Superior temporal gyrus (tissue), 1 donor: Measurements from ENCODE around the gene PTPRR.

Experiments
- DNase-seq: peaks from one replicate; pipeline ENCODE4 v3.0.0-alpha.2; 2016; ENCODE audit errors: extremely low spot score

The PTPRR gene

DNA sequence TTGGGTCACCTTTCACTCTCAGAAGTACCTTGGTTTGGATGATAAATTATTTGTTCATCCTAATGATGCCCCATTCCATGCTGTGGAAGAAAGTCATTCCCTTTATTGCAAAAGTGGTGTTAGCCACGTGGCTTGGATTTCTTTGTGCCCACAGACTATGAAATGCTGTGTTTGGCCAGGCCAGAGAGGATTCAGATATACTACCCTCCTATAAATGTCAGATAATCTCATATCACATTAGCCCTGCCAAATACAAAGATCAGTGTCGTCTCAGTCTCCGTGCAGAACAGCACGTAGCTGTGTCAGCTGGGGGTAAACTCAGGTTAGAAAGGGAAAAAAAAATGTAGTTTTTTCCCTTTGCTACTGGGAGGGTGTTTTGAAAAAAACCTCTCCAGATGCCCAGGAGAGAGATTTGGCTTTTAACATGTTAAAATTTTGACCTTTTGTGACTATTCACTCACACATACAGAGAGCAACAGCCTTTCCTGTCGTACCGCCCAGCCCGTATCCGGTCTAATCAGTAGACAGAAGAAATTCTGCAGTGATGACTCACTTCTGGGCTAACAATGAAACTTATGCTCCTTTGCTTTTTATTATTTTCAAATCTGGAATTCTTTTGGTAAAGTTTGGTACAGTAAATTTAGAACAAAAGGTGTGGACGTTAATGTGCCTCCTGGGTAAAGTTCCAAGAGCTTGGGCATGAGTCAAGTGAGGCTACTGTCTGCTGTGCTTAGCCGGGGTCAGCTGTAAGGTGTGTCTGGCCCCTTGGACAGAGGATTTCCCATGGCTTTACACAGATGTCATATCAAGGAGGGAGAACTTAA lies 274.8 kb downstream of the PTPRR start:
- DNase-seq: no peak

GRCh38 chr12:70644861-70645260 lies 275.7 kb downstream of the PTPRR start:
- DNase-seq: no peak

DNA sequence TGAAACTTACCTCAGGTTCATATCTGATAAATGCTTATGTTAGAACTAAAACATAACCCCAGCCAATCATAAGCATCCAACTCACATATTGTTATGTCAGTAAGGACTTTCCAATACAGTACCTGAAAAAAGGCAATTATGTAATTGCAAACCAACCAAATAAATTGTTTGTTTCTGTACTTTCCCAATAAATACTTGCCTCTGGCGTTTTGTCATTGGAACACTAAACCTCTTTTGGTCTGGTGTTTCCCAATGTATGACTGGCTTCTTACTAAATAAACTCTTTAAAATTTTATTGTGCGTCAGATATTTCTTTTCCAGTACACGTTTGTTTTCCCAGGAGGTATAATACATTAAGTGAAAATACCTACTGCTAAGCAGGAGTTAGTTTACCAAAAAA lies 276.6 kb downstream of the PTPRR start:
- no peak for DNase-seq

DNA sequence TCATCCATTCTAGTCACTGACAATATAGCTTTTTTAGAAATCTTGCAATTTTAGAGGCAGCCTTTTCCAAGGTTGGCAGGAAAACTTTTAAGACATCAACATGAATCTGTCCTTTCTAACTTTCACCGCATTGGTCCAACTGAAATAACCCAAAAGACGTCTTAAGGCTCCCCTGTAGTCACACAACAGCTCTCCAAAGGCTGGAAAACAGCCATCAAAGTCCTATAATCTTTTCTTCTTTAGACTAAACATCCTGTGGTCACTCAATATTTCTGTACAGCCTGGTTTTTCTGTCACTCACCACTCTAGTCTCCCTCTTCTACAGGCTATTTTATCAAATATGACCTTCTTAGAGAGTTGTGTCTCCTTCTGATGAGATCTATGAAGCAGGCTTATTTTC lies 278.8 kb downstream of the PTPRR start:
- no peak for DNase-seq

DNA sequence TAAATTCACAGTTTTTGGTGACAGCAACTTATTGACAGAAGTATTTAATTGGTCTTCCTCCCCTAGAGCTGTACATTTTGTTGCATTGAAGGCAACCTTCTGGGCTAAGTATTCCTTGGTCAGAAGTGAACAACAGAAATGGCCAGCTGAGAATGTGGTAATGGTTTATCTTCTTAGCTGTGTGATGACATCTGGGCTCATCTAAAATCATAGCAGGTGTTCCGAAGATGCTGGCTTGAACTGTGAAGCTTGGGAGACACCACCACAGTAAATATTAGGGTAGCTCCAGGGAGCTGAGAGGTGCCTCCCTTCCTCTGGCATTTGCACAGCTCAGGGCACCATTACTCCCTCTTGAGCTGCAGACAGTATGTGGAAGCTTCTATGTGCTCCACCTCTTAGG lies 279.6 kb downstream of the PTPRR start:
- DNase-seq: no peak

- no peak for DNase-seq
Measured at GRCh38 chr12:70639535-70639934, 281.0 kb downstream of the PTPRR start.

GRCh38 chr12:70638639-70639360 lies 281.7 kb downstream of the PTPRR start:
- no peak for DNase-seq

- no peak for DNase-seq
Measured at GRCh38 chr12:70637303-70638085, 283.0 kb downstream of the PTPRR start, which contains the start of gene PTPRB. PTPRB (minus strand) TSS chr12:70637429; CDS start chr12:70637395, 34 bp downstream.

DNA sequence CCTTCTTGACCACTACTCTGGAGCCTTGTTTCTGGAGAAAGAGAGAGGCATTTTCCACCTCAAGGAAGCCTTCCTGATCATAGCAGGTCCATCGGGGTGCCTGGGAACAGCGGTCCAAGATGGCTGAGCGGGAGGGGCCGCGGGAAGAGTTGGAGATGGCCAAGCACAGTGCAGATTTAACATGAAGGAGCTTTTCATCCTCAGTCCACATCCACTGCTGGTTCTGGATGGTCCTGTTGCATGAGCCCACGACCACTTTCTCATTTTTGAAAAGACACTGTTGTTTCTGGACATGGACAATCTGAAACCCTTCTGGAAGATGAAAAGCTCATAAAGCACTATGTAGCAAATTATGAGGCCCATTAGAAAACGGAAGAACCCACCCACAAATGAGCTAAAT lies 284.8 kb downstream of the PTPRR start:
- no peak for DNase-seq

GRCh38 chr12:70628701-70629480 lies 291.6 kb downstream of the PTPRR start:
- no peak for DNase-seq

GRCh38 chr12:70627677-70628076 lies 292.9 kb downstream of the PTPRR start:
- DNase-seq: no peak

GRCh38 chr12:70626180-70626579 lies 294.4 kb downstream of the PTPRR start:
- DNase-seq: no peak

GRCh38 chr12:70619471-70620152 lies 300.9 kb downstream of the PTPRR start:
- no peak for DNase-seq

GRCh38 chr12:70618371-70618770 lies 302.2 kb downstream of the PTPRR start:
- no peak for DNase-seq

GRCh38 chr12:70617450-70617849 lies 303.1 kb downstream of the PTPRR start:
- no peak for DNase-seq

GRCh38 chr12:70615174-70615866 lies 305.2 kb downstream of the PTPRR start:
- no peak for DNase-seq

- DNase-seq: no peak
Measured at GRCh38 chr12:70609739-70610491, 310.6 kb downstream of the PTPRR start.

DNA sequence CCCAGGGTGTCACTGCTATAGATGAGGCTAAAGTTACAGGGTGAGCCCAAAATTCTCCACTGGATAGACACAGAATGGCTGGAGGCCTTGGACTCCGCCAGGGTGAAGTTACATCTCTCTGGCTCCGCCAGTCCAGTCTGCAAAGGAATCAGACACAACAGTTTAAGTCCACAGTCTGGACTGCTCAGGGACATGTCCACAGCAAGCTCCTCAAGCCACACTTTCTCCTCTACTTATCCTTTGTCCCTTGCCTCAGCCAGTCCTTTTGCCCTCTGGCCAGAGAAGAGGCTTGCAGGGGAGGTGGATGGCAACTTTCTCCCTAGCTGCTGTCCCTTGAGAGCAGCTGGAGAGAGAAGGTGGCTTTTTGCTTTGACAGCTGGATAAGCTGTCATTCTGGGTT lies 311.3 kb downstream of the PTPRR start:
- no peak for DNase-seq

GRCh38 chr12:70608184-70608583 lies 312.4 kb downstream of the PTPRR start:
- DNase-seq: no peak

DNA sequence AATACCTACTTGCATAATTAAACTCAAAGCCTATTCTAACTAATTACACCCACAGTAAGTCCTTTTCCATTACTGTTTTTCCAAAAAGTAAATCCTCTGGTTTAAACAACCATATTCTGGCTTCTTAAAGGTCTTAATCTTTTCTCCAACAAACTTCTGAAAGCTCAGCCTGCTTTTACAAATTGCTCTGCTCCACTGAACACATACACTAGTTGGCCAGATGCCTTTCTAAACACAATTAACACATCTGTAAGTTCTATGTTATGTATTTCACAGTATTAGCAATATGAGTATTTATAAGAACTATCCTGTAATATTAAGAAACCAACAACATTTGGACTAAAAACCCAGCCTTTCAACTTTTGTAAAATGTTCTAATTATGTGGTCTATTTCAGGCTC lies 313.4 kb downstream of the PTPRR start:
- DNase-seq: no peak
